Measurements from ENCODE around the gene DOCK2. TPM values are rescaled to one million over a fixed set of nuclear protein-coding genes. Genes with fewer than 3 reads are reported as not detected.

DOCK2 gene
- total and polyA plus RNA-seq, 2 donors (not counting 3 experiments of a cell fraction or from before 2014, with no cell fraction given): 0.62 to 4.8 TPM

DNA sequence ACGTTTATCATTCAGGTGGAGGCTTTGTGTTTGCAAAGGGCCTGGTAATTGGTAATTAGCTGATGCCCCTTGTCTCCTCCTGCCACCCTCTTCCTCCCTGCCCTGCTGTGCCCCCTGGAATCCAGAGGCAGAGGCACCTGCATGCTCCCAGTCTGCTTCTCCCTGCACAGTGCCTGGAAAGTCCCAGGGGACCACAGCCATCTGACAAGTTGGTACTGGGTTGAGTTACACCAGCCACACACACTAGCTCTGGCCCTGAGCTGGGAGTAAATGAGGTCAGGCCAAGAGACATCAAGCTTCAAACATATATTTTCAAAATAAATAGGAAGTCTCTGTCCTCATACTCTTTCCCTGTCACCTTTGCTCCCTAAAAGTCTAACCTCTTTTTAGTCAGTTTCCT is 286.9 kb downstream of the DOCK2 start:
- no peak overlapping the region for H3K4me2 ChIP-seq (ENCODE audit: insufficient read depth, low read length)
- no peak overlapping the region for H3K4me3 ChIP-seq (replicated peaks in 1 of 3; ENCODE audit: insufficient read depth in 1 of 3, low read depth in 1 of 3, low read length in 3 of 3)
- H3K9ac ChIP-seq (replicated peaks; ENCODE audit: extremely low read depth, insufficient read depth, low read length): no peak overlapping the region
- no peak for DNase-seq (ENCODE audit: low read depth, low spot score)
- ChIA-PET POLR2A (no interaction called here), CTCF (interaction anchor here (1.0 to 2.7 kb wide), 3 partner anchors 51 to 260 kb away, joined by 3 to 19 read pairs (median 3); partner anchors contain the start of gene INSYN2B)
- no peaks in the 10 kb centered on the region for H4K20me1 ChIP-seq (replicated peaks; ENCODE audit: control insufficient read depth, extremely low read depth, insufficient read depth, low read length)
- H3K9me3 ChIP-seq (replicated peaks; ENCODE audit: control insufficient read depth, insufficient read depth, low read length): no peaks in the 10 kb centered on the region
- H3K9me1 ChIP-seq (replicated peaks; ENCODE audit: control insufficient read depth, extremely low read depth, insufficient read depth, low read length): no peaks in the 10 kb centered on the region
- BruUV-seq (replicated peaks): no TSS peak
- no peaks in the 10 kb centered on the region for H3K79me2 ChIP-seq (ENCODE audit: control insufficient read depth, insufficient read depth, low read length)
- no peak for TF ChIP-seq JUN (IDR thresholded peaks at IDR 0.05; ENCODE audit: borderline replicate concordance, insufficient read depth, insufficient read length, low read depth)
- no peak for TF ChIP-seq POLR2AphosphoS5 (IDR thresholded peaks at IDR 0.05; ENCODE audit: insufficient read depth, low read depth, low read length)
- TF ChIP-seq MYC (IDR thresholded peaks at IDR 0.05; ENCODE audit: low read depth, low read length): no peak
- TF ChIP-seq GATA2 (IDR thresholded peaks at IDR 0.05; ENCODE audit: insufficient read depth, insufficient read length, low read depth, low read length): no peak
- no peak for TF ChIP-seq CTCF (IDR thresholded peaks at IDR 0.05; ENCODE audit: extremely low read depth in 1 of 2, insufficient read depth in 1 of 2, low read depth in 1 of 2, low read length in 2 of 2)
- TF ChIP-seq, protein P1, sequence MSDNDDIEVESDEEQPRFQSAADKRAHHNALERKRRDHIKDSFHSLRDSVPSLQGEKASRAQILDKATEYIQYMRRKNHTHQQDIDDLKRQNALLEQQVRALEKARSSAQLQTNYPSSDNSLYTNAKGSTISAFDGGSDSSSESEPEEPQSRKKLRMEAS (IDR thresholded peaks at IDR 0.05; ENCODE audit: insufficient read depth, insufficient read length): no peak
- TF ChIP-seq FOS (IDR thresholded peaks at IDR 0.05; ENCODE audit: borderline replicate concordance, insufficient read depth, low read length): no peak
- TF ChIP-seq EZH2 (IDR thresholded peaks at IDR 0.05; ENCODE audit: borderline replicate concordance, low read depth, low read length, severe bottlenecking): no peak
- no peak for TF ChIP-seq POLR2A (IDR thresholded peaks at IDR 0.05; ENCODE audit: low read depth, low read length)
- no peaks in the 10 kb centered on the region for H3K27me3 ChIP-seq (ENCODE audit: control insufficient read depth in 2 of 2, insufficient read depth in 2 of 2, low read length in 2 of 2)
- H3K27ac ChIP-seq (ENCODE audit: insufficient read depth, low read depth, low read length): no peak overlapping the region
- H2AFZ ChIP-seq (ENCODE audit: low read depth, low read length): no peak overlapping the region
- FAIRE-seq: no peak
- no peaks in the 10 kb centered on the region for H3K36me3 ChIP-seq (ENCODE audit: control insufficient read depth in 2 of 2, extremely low read depth in 1 of 2, insufficient read depth in 2 of 2, low read length in 2 of 2)
- intact Hi-C loops (cut with micrococcal nuclease): no loop called here
- peaks cover 16% of the 10 kb centered on the region for H3K4me1 ChIP-seq (ENCODE audit: control insufficient read depth, extremely low read depth, insufficient read depth, low read length)
- dilution Hi-C loops (cut with MboI; ENCODE audit: extremely low pct_ligation_motif_present, low sequenced_read_pairs): no loop called here
